Thymus (tissue), 11 donors: ENCODE results near the gene SBF1. TPM values are rescaled to one million over a fixed set of nuclear protein-coding genes. Genes with fewer than 3 reads are reported as not detected.

Experiments
- DNase-seq, 9 donors: peaks; one replicate each; pipeline ENCODE4 v3.0.0-alpha.2; 2013; ENCODE audit warnings: low spot score in 9 of 9, low read depth in 6 of 9, missing footprints in 1 of 9
- H3K27ac ChIP-seq, 2 donors: one replicate each; pipeline ENCODE4 v1.5.1; 2013; ENCODE audit warnings: control low read depth in 1 of 2, low read depth in 1 of 2, low read length in 1 of 2, mild to moderate bottlenecking in 1 of 2, moderate library complexity in 1 of 2
- H3K27me3 ChIP-seq, 2 donors: one replicate each; pipeline ENCODE4 v1.5.1; 2013; ENCODE audit warnings: low read length in 1 of 2; ENCODE audit not compliant: control insufficient read depth in 2 of 2, insufficient read depth in 1 of 2
- H3K36me3 ChIP-seq, 2 donors: one replicate each; pipeline ENCODE4 v1.5.1; 2013; ENCODE audit warnings: low read length in 1 of 2, mild to moderate bottlenecking in 1 of 2, moderate library complexity in 1 of 2; ENCODE audit not compliant: control insufficient read depth in 2 of 2, insufficient read depth in 2 of 2
- H3K4me1 ChIP-seq, 2 donors: one replicate each; pipeline ENCODE4 v1.5.1; 2013; ENCODE audit warnings: low read length in 2 of 2; ENCODE audit not compliant: control insufficient read depth in 2 of 2, insufficient read depth in 2 of 2
- H3K4me3 ChIP-seq, 2 donors: one replicate each; pipeline ENCODE4 v1.5.1; 2013; ENCODE audit warnings: low read length in 2 of 2, control low read depth in 1 of 2, mild to moderate bottlenecking in 1 of 2
- H3K9me3 ChIP-seq, 2 donors: one replicate each; pipeline ENCODE4 v1.5.1; 2013; ENCODE audit warnings: low read length in 1 of 2, mild to moderate bottlenecking in 1 of 2; ENCODE audit not compliant: control insufficient read depth in 2 of 2, insufficient read depth in 1 of 2
- WGBS: extraction: QIAGEN DNeasy Blood & Tissue Kit; methylation state at CpG from one replicate; pipeline ENCODE4 v1.1.7; 2013; 5-methylcytosine and 5-hydroxymethylcytosine counted together
- polyA plus RNA-seq: library from polyadenylated mRNA; stranded (reverse); fragments of 200-250 nt; gene quantifications from one replicate; pipeline ENCODE4 v1.2.3, GENCODE V29; 2013
- total RNA-seq: library from RNA; stranded (reverse); fragments of 120-200 nt; gene quantifications from one replicate; pipeline ENCODE4 v1.2.4, GENCODE V29; 2013
- donor health status: healthy.

SBF1 gene
- total and polyA plus RNA-seq, 2 donors, result 56.7 to 88.2 TPM

GRCh38 chr22:50502096-50502495 is 27.3 kb upstream of the SBF1 start:
- no peaks in the 10 kb centered on the region for H3K9me3 ChIP-seq

DNA sequence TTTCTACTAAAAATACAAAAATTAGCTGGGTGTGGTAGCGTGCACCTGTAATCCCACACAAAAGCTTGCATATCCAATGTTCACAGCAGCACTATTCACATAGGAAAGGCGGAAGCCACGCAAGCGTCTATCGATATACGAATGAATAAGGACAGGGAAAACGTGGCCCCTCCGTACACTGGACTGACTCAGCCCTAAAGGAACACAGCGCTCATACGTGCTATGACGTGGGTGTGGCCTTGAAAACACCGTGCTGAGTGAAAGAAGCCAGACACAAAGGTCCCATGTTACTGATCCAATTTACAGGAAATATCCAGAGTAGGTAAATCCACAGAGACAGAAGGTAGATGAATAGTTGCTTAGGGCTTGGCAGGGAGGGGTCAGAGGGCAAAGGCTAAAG is 25.6 kb upstream of the SBF1 start:
- WGBS, result 98% methylated on average over 12 of the region's 12 CpGs
- Histone ChIP-seq H3K27me3 (no peaks in the 10 kb centered on the region), H3K36me3 (peaks cover 17 to 35% of the 10 kb centered on the region in 2 donors), H3K4me1 (no peaks in the 10 kb centered on the region), H3K4me3 (no peak overlapping the region), H3K9me3 (no peaks in the 10 kb centered on the region), H3K27ac (no peak overlapping the region)
- DNase-seq, result no peak

More at GRCh38 chr22:50502096-50502495, 27.3 kb upstream of the SBF1 start:
- DNase-seq, result no peak
- H3K4me1 ChIP-seq, result peaks cover 10 to 12% of the 10 kb centered on the region in 2 donors
- H3K36me3 ChIP-seq, result peaks cover 21 to 41% of the 10 kb centered on the region in 2 donors
- no peak overlapping the region for H3K27ac ChIP-seq
- no peaks in the 10 kb centered on the region for H3K27me3 ChIP-seq
- H3K4me3 ChIP-seq, result no peak overlapping the region
- 96% methylated on average over 6 of the region's 6 CpGs for WGBS

GRCh38 chr22:50498322-50498890 is 23.6 kb upstream of the SBF1 start:
- no peak overlapping the region for H3K27ac ChIP-seq
- peak in 7 of 9 donors; percentile 55 to 84 (median 71) for DNase-seq
- 27% methylated on average over 13 of the region's 13 CpGs for WGBS
- H3K36me3 ChIP-seq, result peaks cover 7 to 15% of the 10 kb centered on the region in 2 donors
- H3K4me3 ChIP-seq, result no peak overlapping the region
- H3K9me3 ChIP-seq, result no peaks in the 10 kb centered on the region
- no peaks in the 10 kb centered on the region for H3K27me3 ChIP-seq
- no peaks in the 10 kb centered on the region for H3K4me1 ChIP-seq

GRCh38 chr22:50497093-50497492 is 22.3 kb upstream of the SBF1 start:
- Histone ChIP-seq H3K9me3 (no peaks in the 10 kb centered on the region), H3K4me1 (no peaks in the 10 kb centered on the region), H3K4me3 (no peak overlapping the region), H3K27ac (no peak overlapping the region), H3K27me3 (no peaks in the 10 kb centered on the region), H3K36me3 (peaks cover 0 to 2% of the 10 kb centered on the region in 2 donors)
- 91% methylated on average over 6 of the region's 6 CpGs for WGBS
- DNase-seq, result no peak

GRCh38 chr22:50490531-50491308 is 15.9 kb upstream of the SBF1 start:
- no peak for DNase-seq

GRCh38 chr22:50489363-50490243 is 14.8 kb upstream of the SBF1 start:
- H3K4me3 ChIP-seq, result no peak overlapping the region
- H3K36me3 ChIP-seq, result no peaks in the 10 kb centered on the region
- peaks cover 0 to 16% of the 10 kb centered on the region in 2 donors for H3K27me3 ChIP-seq
- WGBS, result 93% methylated on average over 31 of the region's 31 CpGs
- no peaks in the 10 kb centered on the region for H3K9me3 ChIP-seq
- DNase-seq, result no peak
- H3K4me1 ChIP-seq, result peaks cover 2 to 11% of the 10 kb centered on the region in 2 donors
- no peak overlapping the region for H3K27ac ChIP-seq

More at GRCh38 chr22:50490531-50491308, 15.9 kb upstream of the SBF1 start:
- H3K9me3 ChIP-seq, result no peaks in the 10 kb centered on the region
- H3K4me3 ChIP-seq, result no peak overlapping the region
- H3K27me3 ChIP-seq, result peaks cover 0 to 12% of the 10 kb centered on the region in 2 donors
- WGBS, result 38% methylated on average over 27 of the region's 27 CpGs
- H3K27ac ChIP-seq, result no peak overlapping the region
- peaks cover 0 to 6% of the 10 kb centered on the region in 2 donors for H3K4me1 ChIP-seq
- no peaks in the 10 kb centered on the region for H3K36me3 ChIP-seq

DNA sequence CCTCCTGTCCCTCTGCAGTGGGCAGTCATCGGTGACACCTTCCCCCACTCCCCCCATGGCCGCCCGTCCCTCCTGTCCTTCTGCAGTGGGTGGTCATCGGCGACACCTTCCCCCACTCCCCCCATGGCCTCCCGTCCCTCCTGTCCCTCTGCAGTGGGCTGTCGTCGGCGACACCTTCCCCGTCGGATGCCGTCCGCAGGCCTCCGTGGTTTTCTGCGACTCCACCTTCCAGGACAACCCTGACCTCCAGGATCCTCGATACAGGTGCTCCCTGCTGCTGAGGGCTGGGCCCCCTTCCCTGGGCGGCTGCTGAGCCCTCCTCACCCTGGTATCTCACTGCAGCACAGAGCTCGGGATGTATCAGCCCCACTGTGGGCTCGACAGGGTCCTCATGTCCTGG is 14.1 kb upstream of the SBF1 start:
- Histone ChIP-seq H3K4me1 (peaks cover 2 to 11% of the 10 kb centered on the region in 2 donors), H3K4me3 (no peak overlapping the region), H3K36me3 (no peaks in the 10 kb centered on the region), H3K27ac (no peak overlapping the region), H3K27me3 (peaks cover 0 to 21% of the 10 kb centered on the region in 2 donors), H3K9me3 (no peaks in the 10 kb centered on the region)
- DNase-seq, result no peak
- 95% methylated on average over 19 of the region's 19 CpGs for WGBS

DNA sequence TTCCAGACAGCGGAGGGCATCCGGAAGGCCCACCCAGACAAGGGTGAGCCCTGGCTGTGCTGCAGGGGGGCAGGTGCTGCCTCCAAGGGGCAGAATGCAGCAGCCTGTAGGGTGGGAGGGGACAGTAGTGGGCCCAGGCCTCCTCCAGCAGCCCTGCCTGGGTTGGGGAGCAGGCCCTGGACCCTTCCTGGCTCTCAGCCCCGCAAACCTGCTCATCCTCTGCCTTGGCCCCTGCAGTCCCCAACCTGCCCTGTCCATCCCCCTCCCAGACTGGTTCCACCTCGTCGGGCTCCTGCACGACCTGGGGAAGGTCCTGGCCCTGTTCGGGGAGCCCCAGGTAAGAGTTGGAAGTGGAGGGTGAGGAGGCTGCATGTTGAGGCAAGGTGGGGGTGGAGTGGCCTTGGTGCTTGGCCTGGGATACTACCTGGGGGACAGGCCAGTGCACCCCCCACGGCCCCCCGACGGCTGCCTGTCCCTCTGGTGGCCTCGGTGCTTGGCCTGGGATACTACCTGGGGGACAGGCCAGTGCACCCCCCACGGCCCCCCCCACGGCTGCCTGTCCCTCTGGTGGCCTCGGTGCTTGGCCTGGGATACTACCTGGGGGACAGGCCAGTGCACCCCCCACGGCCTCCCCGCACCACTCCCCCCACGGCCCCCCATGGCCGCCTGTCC is 13.3 kb upstream of the SBF1 start:
- Histone ChIP-seq H3K9me3 (no peaks in the 10 kb centered on the region), H3K4me1 (peaks cover 2 to 11% of the 10 kb centered on the region in 2 donors), H3K27me3 (peaks cover 3 to 28% of the 10 kb centered on the region in 2 donors), H3K36me3 (no peaks in the 10 kb centered on the region), H3K27ac (no peak overlapping the region), H3K4me3 (no peak overlapping the region)
- 93% methylated on average over 18 of the region's 18 CpGs for whole genome bisulfite sequencing
- no peak for DNase-seq
